Epithelial cell of esophagus (primary cell): ENCODE data around the gene ATP1B1.
"Not testable (repeated sequence)": the region's sequence is repeated elsewhere in the genome, so short reads cannot be mapped to it uniquely, and the experiment has no call there.

Source experiments
- DNase-seq: peaks from one replicate; pipeline ENCODE4 v3.0.0; 2010; ENCODE audit warnings: low read depth
- H3K4me3 ChIP-seq: 2 replicates; pipeline ENCODE4 v1.5.1; 2011; ENCODE audit warnings: mild to moderate bottlenecking, low read length, control low read depth
- CTCF ChIP-seq: IDR thresholded peaks from 2 replicates; pipeline ENCODE4 v1.5.1; 2011; ENCODE audit warnings: low read depth, mild to moderate bottlenecking, low read length, control low read depth, inconsistent platforms; ENCODE audit not compliant: insufficient read depth; ENCODE audit errors: missing control alignments

ATP1B1 gene

GRCh38 chr1:169156580-169156979, 50.1 kb downstream of the ATP1B1 start:
- DNase-seq = no peak
- TF ChIP-seq CTCF = no peak
- no peak overlapping the region for H3K4me3 ChIP-seq

GRCh38 chr1:169160845-169161495, 54.5 kb downstream of the ATP1B1 start:
- peak; percentile 47 for DNase-seq

GRCh38 chr1:169161496-169162194, 55.2 kb downstream of the ATP1B1 start:
- DNase-seq = peak; percentile 22
- TF ChIP-seq CTCF = no peak
- H3K4me3 ChIP-seq = no peak overlapping the region

More at GRCh38 chr1:169160845-169161495, 54.5 kb downstream of the ATP1B1 start:
- no peak overlapping the region for H3K4me3 ChIP-seq
- no peak for TF ChIP-seq CTCF

- no peak overlapping the region for H3K4me3 ChIP-seq
- TF ChIP-seq CTCF = no peak
- peak; percentile 52 for DNase-seq
Observed at GRCh38 chr1:169163059-169163458, 56.6 kb downstream of the ATP1B1 start.

- no peak for TF ChIP-seq CTCF
- DNase-seq = no peak
- H3K4me3 ChIP-seq = no peak overlapping the region
Observed at GRCh38 chr1:169175461-169175860, 69.0 kb downstream of the ATP1B1 start.

GRCh38 chr1:169179431-169179830, 72.9 kb downstream of the ATP1B1 start:
- not testable (repeated sequence) for DNase-seq, H3K4me3 ChIP-seq

- TF ChIP-seq CTCF = no peak
- H3K4me3 ChIP-seq = no peak overlapping the region
- DNase-seq = no peak
Observed at GRCh38 chr1:169180174-169180573, 73.7 kb downstream of the ATP1B1 start.
